K562 (cell line): Measurements from ENCODE around the gene RRAS. TPM values are rescaled to one million over a fixed set of nuclear protein-coding genes. Genes with fewer than 3 reads are reported as not detected.

Source experiments
- ETV6 ChIP-seq, 3 experiments: fragments of 150-350 bp in 1 of 3; sonication (generic) in 1 of 3; formaldehyde crosslinking in 1 of 3; IDR thresholded peaks; 2 replicates each; pipeline versions ENCODE4 v1.6.1 to v1.8.0; 2014 to 2022; ENCODE audit warnings: borderline replicate concordance in 2 of 3, low read depth in 2 of 3, antibody characterized with exemption in 1 of 3, low read length in 1 of 3, mild to moderate bottlenecking in 1 of 3, missing genetic modification reagents in 1 of 3
- HDAC2 ChIP-seq: fragments of 450-650 bp; IDR thresholded peaks from 2 replicates; pipeline ENCODE4 v1.6.1; 2016; ENCODE audit warnings: mild to moderate bottlenecking
- HEY1 ChIP-seq: fragments of 250-450 bp; sonication (Bioruptor Pico); IDR thresholded peaks from 2 replicates; pipeline ENCODE4 v1.5.0; 2020; ENCODE audit warnings: mild to moderate bottlenecking, moderate library complexity, borderline replicate concordance
- JUND ChIP-seq, 2 experiments: IDR thresholded peaks; 2 replicates in 1 of 2; 3 replicates in 1 of 2; pipeline ENCODE4 v1.6.1; 2011; ENCODE audit warnings: borderline replicate concordance in 2 of 2, low read depth in 2 of 2, low read length in 2 of 2, improper control_type of control experiment in 1 of 2, missing biosample characterization in 1 of 2, missing genetic modification characterization in 1 of 2, missing genetic modification reagents in 1 of 2
- NFIX ChIP-seq: fragments of 250-450 bp; sonication (Bioruptor Pico); IDR thresholded peaks from 2 replicates; pipeline ENCODE4 v1.4.0; 2020; ENCODE audit warnings: low read depth, mild to moderate bottlenecking, moderate library complexity
- PCBP2 ChIP-seq: fragments of 200-400 bp; formaldehyde crosslinking; IDR thresholded peaks from 2 replicates; pipeline ENCODE4 v1.6.1; 2018; ENCODE audit warnings: low read length, low read depth, mild to moderate bottlenecking, moderate library complexity; ENCODE audit not compliant: poor library complexity, severe bottlenecking
- PML ChIP-seq: IDR thresholded peaks from 2 replicates; pipeline ENCODE4 v1.6.1; 2012; ENCODE audit warnings: low read length, inconsistent platforms
- POLR2B ChIP-seq: fragments of 450-650 bp; IDR thresholded peaks from 2 replicates; pipeline ENCODE4 v1.6.1; 2018; ENCODE audit warnings: low read depth; ENCODE audit not compliant: partially characterized antibody
- RAD21 ChIP-seq, 2 experiments: fragments of 250-450 bp in 1 of 2; fragments of 450-650 bp in 1 of 2; sonication (Bioruptor Pico) in 1 of 2; formaldehyde crosslinking in 1 of 2; IDR thresholded peaks in 1 of 2; conservative IDR thresholded peaks in 1 of 2; 2 replicates each; pipeline versions ENCODE4 v1.4.0 to v1.8.0; 2020 to 2022; ENCODE audit warnings: mild to moderate bottlenecking in 2 of 2, moderate library complexity in 1 of 2
- RFX1 ChIP-seq: fragments of 450-650 bp; IDR thresholded peaks from 2 replicates; pipeline ENCODE4 v1.6.1; 2016; ENCODE audit warnings: mild to moderate bottlenecking, moderate library complexity
- SMARCA5 ChIP-seq: fragments of 450-650 bp; IDR thresholded peaks from 2 replicates; pipeline ENCODE4 v1.6.1; 2016
- TOE1 ChIP-seq, 2 experiments: fragments of 450-650 bp in 1 of 2; sonication (generic) in 1 of 2; formaldehyde crosslinking in 1 of 2; IDR thresholded peaks; 2 replicates each; pipeline versions ENCODE4 v1.7.1 to v1.8.0; 2016 to 2022; ENCODE audit warnings: borderline replicate concordance in 2 of 2, mild to moderate bottlenecking in 2 of 2, antibody characterized with exemption in 1 of 2, inconsistent platforms in 1 of 2, low read depth in 1 of 2, missing genetic modification reagents in 1 of 2, moderate library complexity in 1 of 2
- XRCC3 ChIP-seq: fragments of 450-650 bp; IDR thresholded peaks from 2 replicates; pipeline ENCODE4 v1.6.1; 2017; ENCODE audit warnings: mild to moderate bottlenecking, moderate library complexity
- YY1 ChIP-seq, 3 experiments: IDR thresholded peaks; 2 replicates each; pipeline ENCODE4 v1.6.1; 2011; ENCODE audit warnings: low read length in 2 of 3, mild to moderate bottlenecking in 2 of 3, moderate library complexity in 2 of 3, borderline replicate concordance in 1 of 3, control low read depth in 1 of 3, low read depth in 1 of 3; ENCODE audit not compliant: insufficient read depth in 3 of 3, insufficient replicate concordance in 2 of 3, control insufficient read depth in 1 of 3, insufficient read length in 1 of 3; ENCODE audit errors: extremely low read depth in 1 of 3
- ZNF217 ChIP-seq: sonication (generic); formaldehyde crosslinking; IDR thresholded peaks from 2 replicates; pipeline ENCODE4 v1.8.0; 2022; ENCODE audit warnings: mild to moderate bottlenecking, missing genetic modification reagents
- ZNF431 ChIP-seq: sonication (generic); formaldehyde crosslinking; IDR thresholded peaks from 2 replicates; pipeline ENCODE4 v1.8.0; 2022; ENCODE audit warnings: mild to moderate bottlenecking, missing genetic modification reagents
- ZNF584 ChIP-seq: fragments of 200-800 bp; sonication (Bioruptor generic); IDR thresholded peaks from 2 replicates; pipeline ENCODE4 v1.6.1; 2016; ENCODE audit warnings: low read depth, mild to moderate bottlenecking, missing genetic modification characterization, missing compliant biosample characterization
- ZNF707 ChIP-seq: fragments of 250-450 bp; sonication (Bioruptor Pico); conservative IDR thresholded peaks from 2 replicates; pipeline ENCODE4 v1.8.0; 2022; ENCODE audit warnings: inconsistent platforms, mild to moderate bottlenecking, moderate library complexity
- polyA plus RNA-seq, 8 experiments: library from polyadenylated mRNA; depleted of rRNA in 4 of 8; stranded (reverse) in 5 of 8; unstranded in 3 of 8; fragments of >200 nt; fragmentation: Nextera tagmentation in 2 of 8; fragmentation: Illumina TruSeq in 1 of 8; extraction: Ambion mirVana in 2 of 8; extraction: Trizol in 1 of 8; gene quantifications; 2 replicates each; pipeline versions ENCODE4 v1.2.1 to v1.2.3, GENCODE V29; 2011 to 2014; ENCODE audit warnings: inconsistent platforms in 1 of 8, missing spikeins in 1 of 8
- total RNA-seq, 7 experiments: library from RNA; depleted of rRNA in 6 of 7; stranded (reverse); fragments of >200 nt in 6 of 7; fragmentation: Illumina TruSeq in 2 of 7; extraction: Trizol in 2 of 7; gene quantifications; 2 replicates each; pipeline versions ENCODE4 v1.2.1 to v1.2.3, GENCODE V29; 2011 to 2021; ENCODE audit warnings: low replicate concordance in 1 of 7
- TF ChIP-seq, protein P1 (sequence below): fragments of 250-450 bp; sonication (Bioruptor Pico); IDR thresholded peaks from 2 replicates; pipeline ENCODE4 v1.9.0; 2021; ENCODE audit warnings: mild to moderate bottlenecking, inconsistent platforms
- TF ChIP-seq, protein P2 (sequence below): fragments of 250-450 bp; sonication (Bioruptor Pico); IDR thresholded peaks from 2 replicates; pipeline ENCODE4 v1.8.0; 2022; ENCODE audit warnings: inconsistent platforms, mild to moderate bottlenecking, moderate library complexity, borderline replicate concordance

The RRAS gene
- total and polyA plus RNA-seq, 9 of the 15 experiments (the other 6 are each of a cell fraction or from before 2014, with no cell fraction given): 0.70 to 17.3 (median 8.2) TPM

GRCh38 chr19:49590071-49590970 is 49.6 kb downstream of the RRAS start (continued):
- TF ChIP-seq ZNF707 (CRISPR knock-in tag) (no peak), RFX1 (no peak), TOE1 (IDR thresholded peaks at IDR 0.05; ENCODE audit: borderline replicate concordance) (peak; percentile 38; the same call in 1 of the 2 replicates), TOE1 (CRISPR knock-in tag; IDR thresholded peaks at IDR 0.05; ENCODE audit: borderline replicate concordance, low read depth) (peak; percentile 75; the same call in 1 of the 2 replicates), JUND (IDR thresholded peaks at IDR 0.05; ENCODE audit: borderline replicate concordance, low read depth, low read length) (peak; percentile 29), JUND (tag; IDR thresholded peaks at IDR 0.05; ENCODE audit: borderline replicate concordance, low read depth, low read length) (no peak), NFIX (CRISPR knock-in tag) (no peak), YY1 (IDR thresholded peaks at IDR 0.05; ENCODE audit: borderline replicate concordance in 1 of 3, control insufficient read depth in 1 of 3, extremely low read depth in 1 of 3, insufficient read depth in 3 of 3, insufficient read length in 1 of 3, insufficient replicate concordance in 2 of 3, low read depth in 1 of 3, low read length in 2 of 3) (peak in 2 of 3 experiments; percentile 4 to 8), ZNF431 (CRISPR knock-in tag) (no peak), SMARCA5 (peak; percentile 69; the same call in 1 of the 2 replicates), PCBP2 (no peak), ETV6 (IDR thresholded peaks at IDR 0.05; ENCODE audit: borderline replicate concordance in 1 of 2, low read depth in 2 of 2, low read length in 1 of 2) (no peak), ETV6 (CRISPR knock-in tag; IDR thresholded peaks at IDR 0.05; ENCODE audit: borderline replicate concordance) (no peak), HEY1 (no peak; the same call in 1 of the 2 replicates), XRCC3 (no peak), ZNF217 (CRISPR knock-in tag) (no peak), ZNF584 (no peak), RAD21 (CRISPR knock-in tag; conservative IDR thresholded peaks at IDR 0.05 in 1 of 2, IDR thresholded peaks at IDR 0.05 in 1 of 2) (0 out of 4 replicates have a peak, but pooled peaks of 1 of the 2 experiments have one; percentile 6), POLR2B (peak; percentile 91), PML (peak; percentile 71), HDAC2 (peak; percentile 56; the same call in 1 of the 2 replicates)
- TF ChIP-seq, protein P1, sequence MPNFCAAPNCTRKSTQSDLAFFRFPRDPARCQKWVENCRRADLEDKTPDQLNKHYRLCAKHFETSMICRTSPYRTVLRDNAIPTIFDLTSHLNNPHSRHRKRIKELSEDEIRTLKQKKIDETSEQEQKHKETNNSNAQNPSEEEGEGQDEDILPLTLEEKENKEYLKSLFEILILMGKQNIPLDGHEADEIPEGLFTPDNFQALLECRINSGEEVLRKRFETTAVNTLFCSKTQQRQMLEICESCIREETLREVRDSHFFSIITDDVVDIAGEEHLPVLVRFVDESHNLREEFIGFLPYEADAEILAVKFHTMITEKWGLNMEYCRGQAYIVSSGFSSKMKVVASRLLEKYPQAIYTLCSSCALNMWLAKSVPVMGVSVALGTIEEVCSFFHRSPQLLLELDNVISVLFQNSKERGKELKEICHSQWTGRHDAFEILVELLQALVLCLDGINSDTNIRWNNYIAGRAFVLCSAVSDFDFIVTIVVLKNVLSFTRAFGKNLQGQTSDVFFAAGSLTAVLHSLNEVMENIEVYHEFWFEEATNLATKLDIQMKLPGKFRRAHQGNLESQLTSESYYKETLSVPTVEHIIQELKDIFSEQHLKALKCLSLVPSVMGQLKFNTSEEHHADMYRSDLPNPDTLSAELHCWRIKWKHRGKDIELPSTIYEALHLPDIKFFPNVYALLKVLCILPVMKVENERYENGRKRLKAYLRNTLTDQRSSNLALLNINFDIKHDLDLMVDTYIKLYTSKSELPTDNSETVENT: peak; percentile 79
- TF ChIP-seq, protein P2, sequence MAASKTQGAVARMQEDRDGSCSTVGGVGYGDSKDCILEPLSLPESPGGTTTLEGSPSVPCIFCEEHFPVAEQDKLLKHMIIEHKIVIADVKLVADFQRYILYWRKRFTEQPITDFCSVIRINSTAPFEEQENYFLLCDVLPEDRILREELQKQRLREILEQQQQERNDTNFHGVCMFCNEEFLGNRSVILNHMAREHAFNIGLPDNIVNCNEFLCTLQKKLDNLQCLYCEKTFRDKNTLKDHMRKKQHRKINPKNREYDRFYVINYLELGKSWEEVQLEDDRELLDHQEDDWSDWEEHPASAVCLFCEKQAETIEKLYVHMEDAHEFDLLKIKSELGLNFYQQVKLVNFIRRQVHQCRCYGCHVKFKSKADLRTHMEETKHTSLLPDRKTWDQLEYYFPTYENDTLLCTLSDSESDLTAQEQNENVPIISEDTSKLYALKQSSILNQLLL (CRISPR knock-in tag): no peak
